HG03064 (cell line): ENCODE results near the gene TMEM212.
"Not testable (repeated sequence)": the region's sequence is repeated elsewhere in the genome, so short reads cannot be mapped to it uniquely, and the experiment has no call there.

ENCODE experiments used
- ATAC-seq: cut with Tn5 transposase; IDR thresholded peaks from one replicate; pipeline ENCODE4 v1.9.1; 2021; ENCODE audit warnings: low read depth; ENCODE audit not compliant: unreplicated experiment

TMEM212 gene

GRCh38 chr3:171850960-171851659 lies 8.0 kb downstream of the TMEM212 start:
- no peak for ATAC-seq

DNA sequence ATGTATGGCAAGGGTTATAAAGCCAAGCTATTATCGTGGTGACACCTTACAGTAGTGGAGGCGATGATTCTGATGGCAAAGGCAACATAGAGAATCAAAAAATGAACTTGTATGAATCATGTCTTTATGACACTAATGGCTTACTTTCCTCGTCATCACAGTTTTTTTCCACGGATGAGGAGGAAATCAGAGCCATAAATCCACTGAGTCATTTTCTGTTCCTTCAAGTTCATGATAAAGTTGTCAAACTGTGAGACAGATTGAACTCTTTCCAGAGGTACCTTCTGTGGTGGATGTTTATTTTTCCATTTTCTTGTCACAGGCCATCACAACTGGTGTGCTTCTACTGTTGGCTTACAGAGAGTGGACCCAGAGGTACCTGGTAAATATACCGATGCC lies 8.5 kb downstream of the TMEM212 start:
- no peak for ATAC-seq

GRCh38 chr3:171854649-171855305 lies 11.6 kb downstream of the TMEM212 start:
- no peak for ATAC-seq

DNA sequence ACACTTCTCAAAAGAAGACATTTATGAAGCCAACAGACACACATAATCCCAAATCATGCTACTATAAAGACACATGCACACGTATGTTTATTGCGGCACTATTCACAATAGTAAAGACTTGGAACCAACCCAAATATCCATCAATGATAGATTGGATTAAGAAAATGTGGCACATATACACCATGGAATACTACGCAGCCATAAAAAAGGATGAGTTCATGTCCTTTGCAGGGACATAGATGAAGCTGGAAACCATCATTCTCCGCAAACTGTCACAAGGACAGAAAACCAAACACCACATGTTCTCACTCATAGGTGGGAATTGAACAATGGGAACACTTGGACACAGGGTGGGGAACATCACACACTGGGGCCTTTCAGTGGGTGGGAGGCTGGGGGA lies 15.6 kb downstream of the TMEM212 start:
- not testable (repeated sequence) for ATAC-seq

DNA sequence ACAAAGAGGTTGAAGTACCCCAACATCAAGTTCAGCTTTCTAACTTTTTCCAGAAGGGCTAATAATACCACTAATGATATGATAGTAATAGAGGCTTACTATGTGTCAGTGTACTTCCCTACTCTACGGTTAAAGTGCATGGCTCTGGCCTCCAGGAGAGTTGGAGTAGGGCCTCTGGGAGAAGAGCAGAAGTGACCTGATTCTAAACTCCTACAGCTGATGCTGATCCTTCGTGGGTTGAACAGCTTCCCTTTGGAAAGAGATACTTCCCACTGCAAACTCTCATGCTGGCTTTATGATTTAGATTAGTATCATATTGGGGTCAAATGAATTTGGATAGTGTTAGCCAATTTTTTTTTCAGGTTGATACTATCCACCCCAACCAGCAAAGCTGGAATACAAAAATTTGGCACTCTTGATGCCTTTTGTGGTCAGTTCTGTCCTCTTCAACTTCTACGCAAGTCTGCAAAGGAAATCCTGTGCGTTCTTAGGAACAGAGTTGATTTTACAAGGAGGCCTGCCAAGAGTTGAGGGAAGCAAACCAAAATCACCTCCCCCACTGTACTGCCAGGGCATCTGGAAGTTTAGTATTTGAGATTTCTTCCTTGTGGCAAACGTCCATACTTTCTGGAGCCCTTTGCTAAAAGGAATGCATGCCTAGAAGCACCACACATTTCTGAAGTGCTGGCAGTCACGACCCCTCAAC lies 17.8 kb downstream of the TMEM212 start:
- no peak for ATAC-seq

GRCh38 chr3:171862392-171862791 lies 19.2 kb downstream of the TMEM212 start:
- no peak for ATAC-seq

DNA sequence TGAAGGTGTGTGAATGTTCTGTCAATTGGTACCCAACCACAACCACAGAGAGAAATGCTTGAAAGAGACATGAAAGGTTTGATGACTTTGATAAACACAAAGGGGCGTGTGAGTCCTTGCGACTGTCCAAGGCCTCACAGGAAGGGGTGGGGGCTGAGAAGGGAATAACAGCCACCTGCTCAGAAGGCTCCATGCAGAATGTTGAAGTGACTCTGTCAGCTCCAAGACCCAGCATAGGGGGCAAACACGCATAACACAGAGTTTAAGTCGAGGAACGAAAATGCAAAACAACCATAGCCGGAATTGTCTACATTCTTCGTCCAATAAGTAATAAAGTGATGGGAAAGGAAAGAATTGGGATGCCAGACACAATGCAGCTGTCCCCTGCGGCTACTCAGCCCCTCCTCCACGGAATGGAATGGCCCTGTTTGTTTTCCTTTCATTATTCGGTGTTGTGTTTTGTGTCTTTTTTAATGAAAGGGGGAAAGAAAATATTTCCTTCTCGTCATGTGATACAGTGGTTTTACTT lies 19.9 kb downstream of the TMEM212 start:
- no peak for ATAC-seq

- ATAC-seq = no peak
Measured at GRCh38 chr3:171863920-171864319, 20.8 kb downstream of the TMEM212 start.

GRCh38 chr3:171865191-171865865 lies 22.2 kb downstream of the TMEM212 start:
- ATAC-seq = no peak

DNA sequence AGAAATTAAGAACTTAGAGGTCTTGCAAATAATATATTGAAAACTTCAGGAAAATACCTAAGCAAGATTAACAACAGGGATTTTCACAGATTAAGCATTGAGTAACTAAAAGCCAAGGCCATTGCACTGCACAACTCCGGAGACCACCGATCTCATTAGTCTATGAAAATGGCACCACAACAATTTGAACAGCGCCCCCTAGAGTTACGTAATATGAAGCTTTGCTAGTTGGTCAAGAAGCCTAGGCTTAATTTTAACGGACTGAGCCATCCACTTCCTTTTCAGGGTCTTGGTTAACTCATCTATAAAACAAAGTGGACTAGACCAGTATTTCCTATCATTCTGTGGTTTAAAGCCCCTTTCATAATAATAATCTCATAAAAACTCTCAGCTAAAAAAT lies 24.8 kb downstream of the TMEM212 start:
- ATAC-seq = no peak

DNA sequence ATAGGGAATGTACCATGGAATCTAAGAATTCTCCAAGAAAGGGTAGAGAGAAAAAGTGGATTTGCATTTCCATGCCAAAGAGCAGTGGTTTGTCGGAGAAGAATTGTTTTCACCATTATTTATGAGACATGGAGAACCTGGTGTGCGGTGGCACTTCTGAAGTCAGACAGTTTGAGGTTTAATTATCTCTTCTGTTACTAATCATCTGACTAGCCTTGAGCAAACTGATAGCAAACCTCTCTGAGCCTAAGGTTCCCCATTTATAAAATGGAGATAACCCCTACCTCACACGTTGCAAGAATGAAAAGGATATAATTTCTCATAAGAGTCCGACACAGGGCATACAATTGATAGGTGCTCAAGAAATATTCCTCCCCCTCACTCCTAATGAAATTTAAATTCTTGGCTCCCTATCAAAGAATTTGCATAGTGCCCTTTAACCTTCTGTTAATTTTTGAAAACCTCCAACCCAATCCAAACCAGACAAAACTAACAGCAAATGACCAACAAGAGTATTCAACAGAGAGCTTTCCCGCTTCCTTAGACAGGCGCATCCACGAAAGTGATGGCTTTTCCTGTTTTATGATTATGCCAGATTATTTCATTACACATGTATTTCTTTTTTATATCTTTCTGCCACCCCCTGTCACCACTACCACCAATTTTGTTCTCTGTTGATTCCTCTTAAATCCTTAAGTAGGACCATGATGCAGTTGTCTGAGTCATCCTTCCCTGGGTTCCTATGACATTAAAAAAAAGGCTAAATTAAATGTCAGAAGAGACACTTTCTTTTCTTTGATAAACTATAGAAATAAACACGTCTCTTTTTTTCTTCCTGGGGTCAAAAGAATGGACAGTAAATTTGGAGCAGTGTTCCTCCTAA lies 28.5 kb downstream of the TMEM212 start:
- ATAC-seq = no peak

DNA sequence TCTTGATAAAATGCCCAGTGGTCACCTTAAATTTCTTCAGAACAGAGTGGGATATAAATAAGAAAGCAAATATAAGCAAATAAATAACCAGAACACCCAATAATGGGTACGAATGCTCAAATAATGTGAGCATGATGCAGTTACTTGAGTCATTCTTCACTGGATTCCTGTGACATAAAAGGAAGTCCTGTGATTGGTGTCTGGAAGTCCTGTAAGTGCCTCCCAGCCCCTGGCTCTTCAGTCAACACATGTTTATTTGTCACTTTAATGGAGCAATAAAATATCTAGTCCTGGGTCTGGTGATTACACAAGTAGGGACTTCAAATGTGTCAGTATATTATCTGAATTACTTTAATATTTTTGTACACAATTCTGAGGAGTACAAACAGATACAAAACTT lies 30.4 kb downstream of the TMEM212 start:
- ATAC-seq = no peak

- no peak for ATAC-seq
Measured at GRCh38 chr3:171874251-171874681, 31.1 kb downstream of the TMEM212 start.

DNA sequence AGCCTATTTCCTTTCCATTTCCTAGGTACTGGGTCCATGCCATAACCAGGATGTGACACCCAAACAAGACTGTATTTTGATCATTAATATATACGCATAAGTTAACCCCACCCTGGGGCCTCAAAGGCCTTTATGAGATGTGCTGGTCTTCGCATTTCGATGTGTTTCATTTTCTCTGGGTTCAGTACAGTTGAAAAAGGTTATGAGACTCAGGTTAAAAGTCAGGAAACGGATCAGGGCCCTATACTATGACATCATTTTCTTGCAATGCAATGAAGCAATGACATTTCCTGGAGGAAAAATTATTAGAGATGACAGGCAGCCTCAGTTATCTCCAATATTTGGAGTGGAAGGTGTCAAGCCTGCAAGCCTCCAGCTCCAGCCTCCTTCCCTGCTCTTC lies 31.7 kb downstream of the TMEM212 start:
- no peak for ATAC-seq

GRCh38 chr3:171875923-171876412 lies 32.8 kb downstream of the TMEM212 start:
- no peak for ATAC-seq

DNA sequence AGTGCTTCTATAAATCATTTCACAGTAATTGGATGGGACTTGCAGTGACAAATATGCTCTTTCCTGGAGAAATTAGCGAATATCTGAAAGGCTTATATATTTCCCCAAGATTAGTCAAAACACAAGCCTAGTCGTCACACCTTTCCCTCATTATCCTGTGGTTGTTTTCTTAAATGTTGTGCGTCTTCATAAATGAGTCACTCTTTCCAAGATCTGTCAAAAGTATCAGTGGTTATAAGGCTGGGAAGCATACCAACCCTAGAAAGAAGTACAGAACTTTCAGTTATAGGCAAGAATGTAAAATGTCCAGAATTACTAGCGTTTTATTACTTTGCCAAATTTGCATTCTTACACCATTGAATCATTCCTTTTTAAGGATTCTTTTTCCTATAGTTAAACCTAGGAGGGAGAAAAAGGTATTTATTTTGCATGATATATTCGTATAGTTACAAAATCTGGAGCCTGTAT lies 33.6 kb downstream of the TMEM212 start:
- no peak for ATAC-seq

DNA sequence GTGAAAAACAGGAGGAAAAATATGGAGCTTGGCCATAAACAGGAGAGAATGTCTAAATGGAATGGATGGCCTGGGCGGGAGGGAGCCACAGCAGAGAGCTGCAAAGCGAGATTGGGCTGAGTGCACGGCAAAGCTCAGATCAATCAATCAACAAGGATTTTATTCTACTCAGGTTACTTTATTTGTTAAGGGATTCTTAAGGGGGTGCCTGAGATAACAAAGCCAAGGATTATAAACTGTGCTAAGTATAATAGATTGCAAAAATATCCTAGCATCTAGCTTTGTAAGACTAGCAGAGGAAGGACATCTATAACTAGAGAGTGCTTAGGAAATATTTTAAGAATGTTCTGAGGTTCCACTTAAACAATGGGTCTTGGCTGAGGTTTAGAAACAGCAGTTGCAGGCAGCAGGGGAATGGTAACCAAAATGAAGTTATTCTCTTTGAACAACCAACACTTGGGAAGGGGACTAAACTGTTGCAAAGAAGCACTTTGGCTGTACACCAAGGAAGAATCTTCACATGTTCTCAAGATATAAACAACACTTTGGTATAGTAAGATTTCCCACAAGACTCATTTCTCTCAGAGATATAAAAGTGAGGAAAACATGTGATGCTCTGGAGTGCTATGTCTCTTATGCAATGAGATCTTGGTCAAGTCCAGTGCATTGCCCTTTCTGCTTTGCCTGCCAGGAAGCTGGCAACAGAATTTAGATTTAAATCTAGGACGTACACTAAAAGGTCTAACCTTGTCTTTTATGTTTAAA lies 35.5 kb downstream of the TMEM212 start:
- ATAC-seq = no peak

DNA sequence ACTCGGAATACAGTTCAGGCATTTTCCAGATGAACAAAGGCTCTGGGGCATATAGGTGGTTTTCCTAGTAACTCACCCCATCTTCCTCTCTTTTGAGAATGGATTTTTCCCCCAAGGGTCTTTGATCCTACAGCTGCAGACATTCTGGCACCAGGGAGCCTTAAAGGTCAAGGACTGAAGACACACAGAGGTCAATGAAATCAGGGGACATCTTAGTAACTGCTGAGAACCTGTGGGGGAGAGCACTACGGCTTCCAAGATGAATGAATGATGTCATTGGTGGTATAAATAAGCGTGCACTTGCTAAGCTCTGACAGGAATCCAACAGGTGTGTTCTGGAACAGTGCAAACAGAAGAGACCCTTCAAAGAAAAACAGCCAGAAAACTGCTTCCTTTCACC lies 36.3 kb downstream of the TMEM212 start:
- no peak for ATAC-seq
